Measurements from ENCODE around the gene CLASP1. TPM values are rescaled to one million over a fixed set of nuclear protein-coding genes. Genes with fewer than 3 reads are reported as not detected.

Gene CLASP1
- total and polyA plus RNA-seq, 2 of the 8 experiments (the other 6 are each of a cell fraction or from before 2014, with no cell fraction given): 7.3 to 53.9 TPM

DNA sequence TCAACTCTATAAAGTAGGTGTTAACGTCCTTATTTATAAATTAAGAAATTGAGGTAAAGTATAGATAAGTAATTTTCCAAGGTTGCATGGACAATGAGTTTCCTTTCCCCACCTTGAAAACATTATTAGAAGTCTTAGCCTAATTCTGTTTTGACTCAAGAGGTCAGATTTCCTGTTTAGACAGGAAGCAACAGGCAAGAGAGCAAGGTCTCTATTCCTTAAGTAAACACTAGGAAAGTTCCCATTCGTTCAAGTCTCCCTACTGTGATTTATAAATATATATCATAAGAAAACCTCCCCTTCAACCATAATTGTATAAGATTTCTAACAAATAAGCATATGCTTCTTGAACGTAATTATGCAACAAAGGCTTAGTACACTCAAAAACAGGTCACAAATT is 40.3 kb downstream of the CLASP1 start:
- H3K4me2 ChIP-seq (ENCODE audit: insufficient read depth in 1 of 2, low read depth in 2 of 2, low read length in 2 of 2): no peak overlapping the region
- H3K23me2 ChIP-seq (ENCODE audit: low read depth, low read length): no peaks in the 10 kb centered on the region; the same call in 1 of the 2 replicates
- H3K14ac ChIP-seq (ENCODE audit: insufficient read length): no peak overlapping the region
- TF ChIP-seq TAF7 (optimal IDR thresholded peaks at IDR 0.05; ENCODE audit: borderline replicate concordance, low read depth, low read length): no peak
- TF ChIP-seq, protein P1, sequence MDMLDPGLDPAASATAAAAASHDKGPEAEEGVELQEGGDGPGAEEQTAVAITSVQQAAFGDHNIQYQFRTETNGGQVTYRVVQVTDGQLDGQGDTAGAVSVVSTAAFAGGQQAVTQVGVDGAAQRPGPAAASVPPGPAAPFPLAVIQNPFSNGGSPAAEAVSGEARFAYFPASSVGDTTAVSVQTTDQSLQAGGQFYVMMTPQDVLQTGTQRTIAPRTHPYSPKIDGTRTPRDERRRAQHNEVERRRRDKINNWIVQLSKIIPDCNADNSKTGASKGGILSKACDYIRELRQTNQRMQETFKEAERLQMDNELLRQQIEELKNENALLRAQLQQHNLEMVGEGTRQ (IDR thresholded peaks at IDR 0.05; ENCODE audit: low read length): no peak
- no peak for TF ChIP-seq ASH2L (IDR thresholded peaks at IDR 0.05; ENCODE audit: low read length)
- no peak for TF ChIP-seq EP300 (IDR thresholded peaks at IDR 0.05; ENCODE audit: borderline replicate concordance in 1 of 2, low read depth in 2 of 2, low read length in 2 of 2)
- TF ChIP-seq, protein P2, sequence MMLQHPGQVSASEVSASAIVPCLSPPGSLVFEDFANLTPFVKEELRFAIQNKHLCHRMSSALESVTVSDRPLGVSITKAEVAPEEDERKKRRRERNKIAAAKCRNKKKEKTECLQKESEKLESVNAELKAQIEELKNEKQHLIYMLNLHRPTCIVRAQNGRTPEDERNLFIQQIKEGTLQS (IDR thresholded peaks at IDR 0.05; ENCODE audit: insufficient read depth, low read depth, low read length): no peak
- no peak for TF ChIP-seq HDAC6 (IDR thresholded peaks at IDR 0.05; ENCODE audit: low read depth, low read length)
- no peak for TF ChIP-seq KDM5A (IDR thresholded peaks at IDR 0.05; ENCODE audit: low read length)
- TF ChIP-seq SP4 (IDR thresholded peaks at IDR 0.05; ENCODE audit: low read length): no peak
- TF ChIP-seq SP1 (IDR thresholded peaks at IDR 0.05; ENCODE audit: low read depth, low read length): no peak
- H3K79me1 ChIP-seq (ENCODE audit: low read depth, low read length): peaks cover 4% of the 10 kb centered on the region
- no peak overlapping the region for H2BK15ac ChIP-seq (ENCODE audit: low read length)
- CTCF ChIA-PET (ENCODE audit: partially characterized antibody): no interaction called here
- POLR2A ChIA-PET (ENCODE audit: partially characterized antibody): no interaction called here
- peaks cover 3 to 6% (median 5%) of the 10 kb centered on the region in 4 experiments; a peak in 7 of 8 replicates for H3K36me3 ChIP-seq (ENCODE audit: control insufficient read depth in 2 of 4, insufficient read depth in 4 of 4, low read length in 3 of 4)
- H2AFZ ChIP-seq (ENCODE audit: low read length): no peak overlapping the region
- H3K4me1 ChIP-seq (replicated peaks in 1 of 4; ENCODE audit: control insufficient read depth in 3 of 4, insufficient read depth in 4 of 4, low read length in 3 of 4): no peaks in the 10 kb centered on the region
- FAIRE-seq (no peak), DNase-seq (ENCODE audit: low read depth in 1 of 2, low spot score in 2 of 2) (no peak)
- H3K4ac ChIP-seq (replicated peaks; ENCODE audit: insufficient read length, low read depth, low read length): no peak overlapping the region
- H4K20me1 ChIP-seq (replicated peaks in 1 of 2; ENCODE audit: control insufficient read depth in 1 of 2, insufficient read depth in 2 of 2, low read length in 2 of 2): peaks cover 0 to 2% of the 10 kb centered on the region in 2 experiments
- no peak overlapping the region for H2BK5ac ChIP-seq (ENCODE audit: low read depth, low read length)
- H3K9me3 ChIP-seq (ENCODE audit: insufficient read depth in 2 of 2, low read depth in 1 of 2, low read length in 1 of 2): no peaks in the 10 kb centered on the region
- no peak overlapping the region for H2BK120ac ChIP-seq (replicated peaks; ENCODE audit: low read depth, low read length)
- H3K18ac ChIP-seq (ENCODE audit: extremely low read depth, low read length): no peak overlapping the region
- H4K8ac ChIP-seq (ENCODE audit: extremely low read depth, insufficient read depth, low read length): no peak overlapping the region
- H2BK12ac ChIP-seq (ENCODE audit: low read depth, low read length): no peak overlapping the region
- WGBS, 2 experiments (ENCODE audit: extremely low coverage in 1 of 2, insufficient coverage in 1 of 2, insufficient read length in 1 of 2, insufficient replicate concordance in 2 of 2, low coverage in 1 of 2, low lambda C conversion rate in 2 of 2, missing lambda C conversion rate in 1 of 2): 83% methylated on average over 3 of the region's 3 CpGs; no CpG with 5 or more reads in 1 of the 2 experiments
- no peak overlapping the region for H3K9ac ChIP-seq (replicated peaks in 1 of 4; ENCODE audit: extremely low read depth in 1 of 4, low read depth in 3 of 4, low read length in 3 of 4)
- H4K5ac ChIP-seq (ENCODE audit: insufficient read length, low read depth, low read length): no peak overlapping the region
- no peak overlapping the region for H3K56ac ChIP-seq (replicated peaks; ENCODE audit: insufficient read length, low read depth, low read length)
- H4K91ac ChIP-seq (replicated peaks; ENCODE audit: insufficient read length, low read length): no peak overlapping the region
- no peak overlapping the region for H2BK20ac ChIP-seq (ENCODE audit: low read length)
- no peak overlapping the region for H3K27ac ChIP-seq (ENCODE audit: low read depth, low read length)
- H3K23ac ChIP-seq (ENCODE audit: insufficient read length): no peak overlapping the region
- H3K27me3 ChIP-seq (replicated peaks in 1 of 4; ENCODE audit: control insufficient read depth in 3 of 4, extremely low read depth in 1 of 4, insufficient read depth in 3 of 4, low read length in 3 of 4): no peaks in the 10 kb centered on the region
- H3K79me2 ChIP-seq (ENCODE audit: control insufficient read depth in 1 of 2, insufficient read depth in 2 of 2, low read length in 2 of 2): peaks cover 0 to 51% of the 10 kb centered on the region in 2 experiments; a peak in 2 of 4 replicates
- no peak overlapping the region for H3K4me3 ChIP-seq (ENCODE audit: extremely low read depth in 1 of 4, insufficient read depth in 2 of 4, low read depth in 3 of 4, low read length in 4 of 4)
- H2AK5ac ChIP-seq (ENCODE audit: low read depth, low read length): no peak overlapping the region

All from H1 (cell line).